GM21528 (cell line): ENCODE data around the gene PPP4C.
"Not testable (repeated sequence)": the region's sequence is repeated elsewhere in the genome, so short reads cannot be mapped to it uniquely, and the experiment has no call there.

Experiments used
- ATAC-seq: cut with Tn5 transposase; IDR thresholded peaks from one replicate; pipeline ENCODE4 v1.9.1; 2021; ENCODE audit warnings: mild to moderate bottlenecking, moderate library complexity; ENCODE audit not compliant: unreplicated experiment, low FRiP score

PPP4C gene

GRCh38 chr16:30075503-30076275 lies at the start of gene PPP4C:
Gene PPP4C (plus strand): TSS chr16:30075994. CDS start chr16:30076378, 384 bp downstream.
- peak; percentile 55 for ATAC-seq

GRCh38 chr16:30026449-30026848 lies 49.3 kb upstream of the PPP4C start:
- ATAC-seq = no peak

GRCh38 chr16:30027588-30028437 lies 48.0 kb upstream of the PPP4C start:
- ATAC-seq = no peak

DNA sequence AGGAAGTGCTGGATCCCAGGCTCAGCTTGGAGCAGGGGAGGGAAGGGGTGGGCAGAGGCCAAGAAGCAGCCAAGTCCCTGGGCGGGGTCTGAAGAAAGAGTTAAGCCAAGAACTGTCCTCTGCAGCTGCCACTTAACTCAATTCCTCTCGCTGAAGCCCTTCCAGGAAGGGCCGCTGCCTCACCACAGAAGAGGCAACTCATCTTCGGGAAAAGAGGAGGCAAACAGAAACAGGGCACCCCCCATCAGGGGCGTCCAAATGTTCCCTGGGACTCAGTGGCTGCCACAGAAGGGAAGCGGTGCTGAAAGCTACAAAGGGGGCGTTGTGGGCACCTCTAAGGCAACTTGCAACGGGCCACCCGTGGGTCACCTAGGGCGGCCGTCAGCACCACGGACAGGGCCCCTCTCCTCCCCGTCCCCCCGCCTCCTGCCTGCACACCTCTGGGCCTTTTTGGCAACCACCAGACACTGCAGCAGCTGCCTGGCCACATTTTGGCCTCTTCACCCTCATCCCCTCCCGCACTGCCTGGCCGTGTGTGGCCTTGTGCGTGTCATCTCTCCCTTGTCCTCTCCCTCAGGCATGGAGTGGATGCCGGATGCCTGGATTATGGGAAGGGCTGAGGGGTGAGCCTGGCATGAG lies 47.2 kb upstream of the PPP4C start:
- ATAC-seq = no peak

- no peak for ATAC-seq
Measured at GRCh38 chr16:30030011-30030685, 45.6 kb upstream of the PPP4C start.

GRCh38 chr16:30030841-30031413 lies 44.9 kb upstream of the PPP4C start, which contains the start of gene TLCD3B:
Gene TLCD3B (minus strand): TSS chr16:30031271. CDS start chr16:30030527, 744 bp downstream.
- ATAC-seq = no peak

GRCh38 chr16:30031477-30031918 lies 44.3 kb upstream of the PPP4C start:
- ATAC-seq = no peak

DNA sequence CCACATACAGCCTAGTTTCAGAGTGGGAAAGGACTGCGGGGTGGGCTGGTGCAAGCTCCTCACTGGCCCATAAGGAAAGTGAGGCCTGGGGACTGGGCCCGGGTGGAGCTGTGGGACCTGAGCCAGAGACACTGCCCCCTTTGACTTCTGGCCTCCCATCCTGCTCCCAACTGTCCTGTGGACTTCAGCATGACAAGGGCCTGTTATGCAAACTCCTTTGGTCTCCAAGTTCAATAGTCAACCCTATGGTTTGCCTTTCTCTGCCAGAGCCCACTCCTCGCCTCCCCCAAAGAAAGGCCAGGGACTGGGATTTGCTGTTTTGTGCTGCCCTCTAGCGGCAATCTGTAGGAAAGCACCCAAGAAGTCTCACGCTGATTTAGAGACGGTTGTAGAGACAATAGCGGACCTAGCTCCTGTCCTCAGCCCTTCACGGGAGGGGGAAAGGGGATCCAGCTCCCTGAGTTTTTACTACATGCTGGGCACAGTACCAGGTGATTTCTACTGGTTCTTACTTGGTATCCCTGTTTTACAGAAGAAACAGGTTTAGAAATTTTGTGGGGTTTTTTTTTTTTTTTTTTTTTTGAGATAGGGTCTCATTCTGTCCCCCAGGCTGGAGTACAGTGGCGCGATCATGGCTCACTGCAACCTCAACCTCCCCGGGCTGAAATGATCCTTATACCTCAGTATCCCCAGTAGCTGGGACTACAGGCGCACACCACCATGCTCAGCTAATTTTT lies 43.5 kb upstream of the PPP4C start:
- no peak for ATAC-seq

DNA sequence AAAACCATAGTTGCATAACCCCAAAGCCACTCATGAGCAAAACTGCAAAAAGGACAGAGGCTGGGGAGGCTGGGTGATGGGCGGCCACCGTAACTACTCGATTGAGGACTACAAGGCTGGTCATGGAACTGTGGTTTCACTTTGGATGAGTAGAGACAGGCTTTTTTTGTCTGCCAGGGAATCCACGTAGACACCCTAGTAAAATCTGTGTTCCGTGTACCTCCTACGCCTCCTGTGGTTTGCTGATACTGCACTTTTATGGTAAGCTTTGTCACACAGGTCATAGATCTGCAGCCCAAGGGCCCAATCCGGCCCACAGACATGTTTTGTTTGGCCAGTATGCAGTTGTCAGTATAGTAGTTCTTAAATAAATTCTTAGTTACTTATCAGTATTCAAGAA lies 42.5 kb upstream of the PPP4C start:
- no peak for ATAC-seq

DNA sequence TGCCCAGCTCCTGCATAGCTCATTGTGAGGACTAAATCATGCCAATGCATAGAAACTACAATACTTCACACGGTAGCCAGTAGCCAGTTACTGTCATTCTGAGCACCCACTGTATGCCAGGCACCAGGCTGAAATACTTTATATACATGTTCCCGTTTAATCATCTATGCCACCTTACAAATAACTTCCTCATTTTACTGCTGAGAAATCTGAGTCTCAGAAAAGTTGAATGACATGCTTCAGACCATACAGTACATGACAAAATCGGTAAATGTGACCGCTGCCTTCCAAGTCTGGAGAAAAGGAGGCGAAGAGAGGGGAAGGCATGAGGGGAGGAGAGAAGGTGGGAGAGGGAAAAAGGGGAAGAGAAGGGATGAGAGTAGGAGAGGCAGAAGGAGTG lies 35.6 kb upstream of the PPP4C start:
- ATAC-seq = no peak

GRCh38 chr16:30040690-30041089 lies 35.1 kb upstream of the PPP4C start:
- not testable (repeated sequence) for ATAC-seq

- ATAC-seq = no peak
Measured at GRCh38 chr16:30041841-30042240, 34.0 kb upstream of the PPP4C start.

DNA sequence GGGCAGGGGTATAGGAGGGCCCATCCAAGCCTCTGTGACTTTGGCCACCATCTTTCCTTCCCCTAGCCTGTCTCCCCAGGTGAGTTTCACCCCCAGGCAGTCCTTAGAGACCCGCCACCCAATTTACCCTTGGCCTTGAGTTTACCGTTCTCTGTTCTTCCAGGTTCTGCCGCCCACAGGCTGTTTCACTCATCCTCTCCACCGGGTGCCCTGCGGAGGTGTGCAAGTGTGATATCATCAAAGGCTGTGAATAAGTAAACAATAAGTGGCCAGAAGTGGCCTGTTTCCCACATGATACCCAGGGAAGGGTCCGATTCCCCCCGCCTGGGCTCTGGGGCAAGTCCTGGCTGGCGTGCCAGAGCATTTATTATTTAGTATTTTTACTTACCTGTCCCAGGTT lies 29.6 kb upstream of the PPP4C start:
- ATAC-seq = no peak

DNA sequence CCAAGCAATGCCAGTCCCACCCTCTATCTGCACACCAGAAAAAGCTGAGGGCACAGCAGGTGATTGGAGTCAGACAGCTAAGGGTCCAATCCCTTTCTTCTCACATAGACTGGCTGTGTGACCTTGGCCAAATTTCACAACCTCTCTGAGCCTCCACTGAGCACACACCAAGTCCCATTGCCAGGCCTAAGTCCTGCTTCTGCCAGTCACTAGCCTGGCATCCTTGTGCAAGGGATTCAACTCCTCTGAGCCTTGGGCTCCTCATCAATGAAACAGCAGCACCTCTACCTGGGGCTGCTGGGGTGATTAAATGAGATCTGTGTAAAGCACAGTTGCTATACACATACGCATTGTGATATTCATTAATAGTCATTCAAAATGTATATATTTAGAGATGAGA lies 29.2 kb upstream of the PPP4C start:
- no peak for ATAC-seq

- ATAC-seq = no peak
Measured at GRCh38 chr16:30049871-30050270, 25.9 kb upstream of the PPP4C start.

- ATAC-seq = no peak
Measured at GRCh38 chr16:30051518-30051917, 24.3 kb upstream of the PPP4C start.

- ATAC-seq = no peak
Measured at GRCh38 chr16:30052671-30053372, 23.0 kb upstream of the PPP4C start.

- no peak for ATAC-seq
Measured at GRCh38 chr16:30053376-30054015, 22.3 kb upstream of the PPP4C start.
